ENCODE results near the gene SPPL2C. TPM values are rescaled to one million over a fixed set of nuclear protein-coding genes. Genes with fewer than 3 reads are reported as not detected.

The SPPL2C gene
- total and polyA plus RNA-seq, 2 of the 13 experiments (the other 11 are each of a cell fraction or from before 2014, with no cell fraction given), result not detected

GRCh38 chr17:45826919-45827588 lies 17.6 kb upstream of the SPPL2C start:
- H3K27ac ChIP-seq (ENCODE audit: extremely low read length, insufficient read depth, low read length), result no peak overlapping the region
- H2AFZ ChIP-seq (ENCODE audit: low read length), result no peak overlapping the region
- CTCF ChIA-PET (ENCODE audit: low intra/inter-chr PET ratio, low total read pairs), result no interaction called here
- no TSS peak for BruUV-seq (replicated peaks)
- no peaks in the 10 kb centered on the region for H3K4me1 ChIP-seq (ENCODE audit: insufficient read depth, low read length)
- DNase-seq (ENCODE audit: low spot score) (no peak), ATAC-seq (no peak), FAIRE-seq (no peak)
- intact Hi-C loops (cut with micrococcal nuclease; ENCODE audit: unreplicated experiment), result no loop called here
- no peaks in the 10 kb centered on the region for H3K36me3 ChIP-seq (replicated peaks in 1 of 2; ENCODE audit: control insufficient read depth in 1 of 2, insufficient read depth in 2 of 2, low read length in 2 of 2)
- H3K27me3 ChIP-seq (ENCODE audit: control insufficient read depth in 1 of 2, insufficient read depth in 2 of 2, low read length in 2 of 2), result peaks cover 27 to 88% of the 10 kb centered on the region in 2 experiments
- no peak overlapping the region for H3K9ac ChIP-seq (ENCODE audit: insufficient read depth, low read depth, low read length)
- H3K9me3 ChIP-seq (ENCODE audit: low read length), result no peaks in the 10 kb centered on the region
- POLR2A ChIA-PET, result no interaction called here
- H3K4me3 ChIP-seq (replicated peaks in 1 of 3; ENCODE audit: insufficient read depth in 1 of 3, low read depth in 2 of 3, low read length in 3 of 3), result no peak overlapping the region
- in situ Hi-C loops (cut with HindIII; ENCODE audit: extremely low pct_ligation_motif_present, low pct_unique_long_range_greater_than_20kb), result no loop called here
- WGBS (ENCODE audit: low lambda C conversion rate), result 33% methylated on average over 13 of the region's 16 CpGs
- H3K79me2 ChIP-seq (ENCODE audit: insufficient read depth, low read length), result no peaks in the 10 kb centered on the region
- H3K4me2 ChIP-seq (ENCODE audit: low read depth, low read length), result no peak overlapping the region
- TF ChIP-seq CERS6 (CRISPR knock-in tag; IDR thresholded peaks at IDR 0.05) (no peak), MBD4 (IDR thresholded peaks at IDR 0.05; ENCODE audit: borderline replicate concordance, low read length) (no peak), TMF1 (CRISPR knock-in tag; IDR thresholded peaks at IDR 0.05; ENCODE audit: low read depth) (no peak), TEAD3 (CRISPR knock-in tag; optimal IDR thresholded peaks at IDR 0.05; ENCODE audit: borderline replicate concordance) (no peak), RORA (CRISPR knock-in tag; IDR thresholded peaks at IDR 0.05) (no peak), ZBTB38 (CRISPR knock-in tag; IDR thresholded peaks at IDR 0.05) (no peak), NONO (IDR thresholded peaks at IDR 0.05) (no peak), NONO (CRISPR knock-in tag; conservative IDR thresholded peaks at IDR 0.05) (no peak), KDM6A (CRISPR knock-in tag; IDR thresholded peaks at IDR 0.05; ENCODE audit: low read depth) (no peak), ZNF883 (CRISPR knock-in tag; IDR thresholded peaks at IDR 0.05; ENCODE audit: not compliant biosample characterization) (no peak)
- no peaks in the 10 kb centered on the region for H4K20me1 ChIP-seq (ENCODE audit: insufficient read depth, low read length)

Measured in HepG2 (cell line).